Fibroblast of skin of abdomen (primary cell): ENCODE data around the gene PLEKHG1. TPM values are rescaled to one million over a fixed set of nuclear protein-coding genes. Genes with fewer than 3 reads are reported as not detected.
A peak's percentile ranks its signal among the peaks of the same experiment; 100 is the strongest.

Experiments used
- DNase-seq: peaks from one replicate; pipeline ENCODE4 v3.0.0-alpha.2; 2013
- polyA plus RNA-seq, 2 experiments: library from polyadenylated mRNA; unstranded; fragments of 120-200 nt; gene quantifications; one replicate each; pipeline ENCODE4 v1.2.1, GENCODE V29; 2013; ENCODE audit not compliant: insufficient read length in 2 of 2

The PLEKHG1 gene
- polyA plus RNA-seq (2013, experiment 1 of 2; ENCODE audit: insufficient read length): 1.1 TPM
- 0.94 TPM for polyA plus RNA-seq (2013, experiment 2 of 2; ENCODE audit: insufficient read length)

GRCh38 chr6:150599199-150600009 is at the start of gene PLEKHG1:
Gene PLEKHG1 (plus strand): TSS chr6:150599885. CDS start chr6:150733682, 133,797 bp downstream.
- DNase-seq: peak; percentile 44

GRCh38 chr6:150550244-150550643 is 49.4 kb upstream of the PLEKHG1 start:
- no peak for DNase-seq

- DNase-seq: no peak
Observed at GRCh38 chr6:150557043-150557599, 42.6 kb upstream of the PLEKHG1 start.

- DNase-seq: no peak
Observed at GRCh38 chr6:150560004-150560883, 39.4 kb upstream of the PLEKHG1 start.

GRCh38 chr6:150560884-150561219 is 38.8 kb upstream of the PLEKHG1 start:
- DNase-seq: no peak

GRCh38 chr6:150565945-150566344 is 33.7 kb upstream of the PLEKHG1 start:
- DNase-seq: no peak

- no peak for DNase-seq
Observed at GRCh38 chr6:150566486-150566885, 33.2 kb upstream of the PLEKHG1 start.

- no peak for DNase-seq
Observed at GRCh38 chr6:150567380-150567779, 32.3 kb upstream of the PLEKHG1 start.

- DNase-seq: no peak
Observed at GRCh38 chr6:150567823-150568383, 31.8 kb upstream of the PLEKHG1 start.

GRCh38 chr6:150568560-150568959 is 31.1 kb upstream of the PLEKHG1 start:
- no peak for DNase-seq

- DNase-seq: no peak
Observed at GRCh38 chr6:150569161-150569560, 30.5 kb upstream of the PLEKHG1 start.

- no peak for DNase-seq
Observed at GRCh38 chr6:150573041-150573681, 26.5 kb upstream of the PLEKHG1 start.

- no peak for DNase-seq
Observed at GRCh38 chr6:150575836-150576235, 23.8 kb upstream of the PLEKHG1 start.

GRCh38 chr6:150576651-150577226 is 22.9 kb upstream of the PLEKHG1 start:
- DNase-seq: no peak

GRCh38 chr6:150579611-150580010 is 20.1 kb upstream of the PLEKHG1 start:
- DNase-seq: no peak

GRCh38 chr6:150580489-150580888 is 19.2 kb upstream of the PLEKHG1 start:
- no peak for DNase-seq

GRCh38 chr6:150584065-150584464 is 15.6 kb upstream of the PLEKHG1 start:
- DNase-seq: no peak

GRCh38 chr6:150584596-150584995 is 15.1 kb upstream of the PLEKHG1 start:
- no peak for DNase-seq

GRCh38 chr6:150586850-150587359 is 12.8 kb upstream of the PLEKHG1 start:
- no peak for DNase-seq

GRCh38 chr6:150587637-150588036 is 12.0 kb upstream of the PLEKHG1 start:
- DNase-seq: no peak

GRCh38 chr6:150588888-150589499 is 10.7 kb upstream of the PLEKHG1 start:
- no peak for DNase-seq
